ENCODE results near the gene LPP.

- TF ChIP-seq EZH2 (IDR thresholded peaks at IDR 0.05; ENCODE audit: insufficient read depth, low read length) (no peak), CTCF (IDR thresholded peaks at IDR 0.05; ENCODE audit: insufficient read depth, low read depth, low read length) (no peak)
Measured at GRCh38 chr3:188184160-188184559, 30.2 kb downstream of the LPP start.
